D721Med (cell line): ENCODE results near the gene CTNNAL1.
"Not testable (repeated sequence)": the region's sequence is repeated elsewhere in the genome, so short reads cannot be mapped to it uniquely, and the experiment has no call there.

Source experiments
- DNase-seq: peaks from one replicate; pipeline ENCODE4 v3.0.0; 2011; ENCODE audit warnings: low spot score; ENCODE audit not compliant: insufficient read length
- FAIRE-seq: peaks from 2 replicates; lab custom pipeline; 2011; peaks lifted over from hg19 to GRCh38; lab: Jason Lieb, UNC
- TF ChIP-seq, protein P1 (sequence below): IDR thresholded peaks from 2 replicates; pipeline ENCODE4 v1.5.1; 2012; ENCODE audit warnings: mild to moderate bottlenecking, control low read depth; ENCODE audit not compliant: insufficient read depth; ENCODE audit errors: missing control alignments

Gene CTNNAL1

DNA sequence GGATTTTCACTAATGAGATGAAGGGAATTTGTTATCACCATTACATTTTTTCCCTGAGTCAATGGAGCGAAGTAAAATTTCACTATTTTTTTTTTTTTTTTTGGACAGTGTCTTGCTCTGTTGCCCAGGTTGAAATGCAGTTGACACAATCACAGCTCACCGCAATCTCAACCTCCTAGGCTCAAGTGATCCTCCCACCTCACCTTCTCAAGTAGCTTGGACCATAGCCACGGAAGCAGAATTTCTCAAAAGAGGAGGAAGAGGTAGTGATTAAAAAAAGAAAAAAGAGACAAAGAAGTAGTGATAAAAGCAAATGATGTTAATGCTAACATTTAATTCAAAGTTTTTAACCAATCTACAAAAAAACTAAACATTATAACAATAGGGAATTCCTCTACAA lies 109.1 kb downstream of the CTNNAL1 start:
- TF ChIP-seq, protein P1, sequence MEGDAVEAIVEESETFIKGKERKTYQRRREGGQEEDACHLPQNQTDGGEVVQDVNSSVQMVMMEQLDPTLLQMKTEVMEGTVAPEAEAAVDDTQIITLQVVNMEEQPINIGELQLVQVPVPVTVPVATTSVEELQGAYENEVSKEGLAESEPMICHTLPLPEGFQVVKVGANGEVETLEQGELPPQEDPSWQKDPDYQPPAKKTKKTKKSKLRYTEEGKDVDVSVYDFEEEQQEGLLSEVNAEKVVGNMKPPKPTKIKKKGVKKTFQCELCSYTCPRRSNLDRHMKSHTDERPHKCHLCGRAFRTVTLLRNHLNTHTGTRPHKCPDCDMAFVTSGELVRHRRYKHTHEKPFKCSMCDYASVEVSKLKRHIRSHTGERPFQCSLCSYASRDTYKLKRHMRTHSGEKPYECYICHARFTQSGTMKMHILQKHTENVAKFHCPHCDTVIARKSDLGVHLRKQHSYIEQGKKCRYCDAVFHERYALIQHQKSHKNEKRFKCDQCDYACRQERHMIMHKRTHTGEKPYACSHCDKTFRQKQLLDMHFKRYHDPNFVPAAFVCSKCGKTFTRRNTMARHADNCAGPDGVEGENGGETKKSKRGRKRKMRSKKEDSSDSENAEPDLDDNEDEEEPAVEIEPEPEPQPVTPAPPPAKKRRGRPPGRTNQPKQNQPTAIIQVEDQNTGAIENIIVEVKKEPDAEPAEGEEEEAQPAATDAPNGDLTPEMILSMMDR, result no peak
- FAIRE-seq (no peak), DNase-seq (no peak)

DNA sequence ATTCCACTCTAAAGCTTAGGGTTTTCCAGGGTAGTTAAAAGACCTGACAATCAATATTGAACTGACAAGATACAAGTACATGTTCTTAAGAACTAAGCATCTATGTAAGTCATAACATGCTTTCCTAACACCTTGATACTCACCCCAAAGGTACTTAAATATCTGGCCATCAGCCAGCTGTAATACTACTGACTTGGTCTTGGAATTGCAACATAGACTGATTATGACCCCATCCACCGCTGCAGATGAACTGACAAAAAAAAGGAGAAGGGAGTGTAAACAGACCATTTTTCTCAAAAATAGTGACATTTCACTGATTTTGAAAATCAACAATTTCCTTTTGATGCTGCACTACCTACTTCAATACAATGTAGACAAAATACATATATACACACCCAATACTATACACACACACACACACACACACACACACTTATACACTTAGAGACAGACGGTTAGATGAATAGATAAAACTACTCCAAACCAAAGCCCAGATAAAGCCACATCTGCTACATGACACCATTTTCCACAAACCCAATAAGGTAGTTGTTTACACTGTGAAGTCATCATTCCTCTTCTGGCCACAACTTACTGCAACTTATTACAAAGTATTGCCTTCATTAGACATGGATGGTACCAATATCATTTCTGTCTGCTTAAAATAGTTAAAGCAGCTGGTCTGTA lies 109.7 kb downstream of the CTNNAL1 start:
- TF ChIP-seq, protein P1, result no peak
- FAIRE-seq (no peak), DNase-seq (no peak)

DNA sequence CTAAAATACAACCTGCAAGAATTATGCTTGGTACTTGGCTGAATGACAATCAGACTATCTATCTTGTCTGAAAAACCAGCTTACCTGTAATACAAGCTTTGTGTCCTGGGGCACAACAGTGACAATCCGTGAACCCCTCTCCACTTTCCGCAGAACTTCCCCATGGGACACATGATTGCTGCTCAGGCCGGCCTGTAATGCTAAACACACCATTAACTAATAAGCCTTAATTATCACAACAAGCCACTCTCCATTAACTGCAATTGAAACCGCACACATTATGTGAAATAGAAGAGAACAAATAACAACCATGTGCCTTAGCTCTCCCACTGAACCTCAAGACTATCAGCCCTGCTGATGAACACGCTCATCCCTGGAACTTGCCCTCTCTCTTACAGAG lies 113.1 kb downstream of the CTNNAL1 start:
- FAIRE-seq (no peak), DNase-seq (no peak)
- TF ChIP-seq, protein P1, result no peak

DNA sequence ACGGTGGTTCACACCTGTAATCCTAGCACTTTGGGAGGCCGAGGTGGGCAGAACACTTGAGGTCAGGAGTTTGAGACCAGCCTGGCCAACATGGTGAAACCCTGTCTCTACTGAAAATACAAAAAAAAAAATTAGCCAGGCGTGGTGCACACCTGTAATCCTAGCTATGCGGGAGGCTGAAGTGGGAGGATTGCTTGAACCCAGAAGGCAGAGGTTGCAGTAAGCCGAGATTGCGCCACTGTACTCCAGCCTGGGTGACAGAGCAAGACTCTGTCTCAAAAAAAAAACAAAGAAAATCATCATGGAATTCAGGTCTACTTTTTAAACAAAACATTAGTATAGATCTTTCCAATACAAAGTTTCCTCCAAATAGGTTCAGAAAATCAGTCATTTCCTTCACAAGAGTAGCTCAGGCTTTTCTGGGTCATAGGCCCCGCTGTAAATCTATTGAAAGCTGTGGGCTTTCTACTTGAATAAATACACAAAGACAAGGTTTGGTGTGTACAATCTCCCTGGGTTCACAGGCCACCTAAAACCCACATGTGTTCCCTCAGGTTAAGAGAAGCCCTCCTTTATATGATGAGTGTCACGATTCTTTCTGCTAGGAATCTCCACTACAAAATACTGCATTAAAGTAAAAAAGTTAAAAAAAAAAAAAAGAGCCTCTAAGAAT lies 114.1 kb downstream of the CTNNAL1 start:
- not testable (repeated sequence) for DNase-seq, FAIRE-seq

DNA sequence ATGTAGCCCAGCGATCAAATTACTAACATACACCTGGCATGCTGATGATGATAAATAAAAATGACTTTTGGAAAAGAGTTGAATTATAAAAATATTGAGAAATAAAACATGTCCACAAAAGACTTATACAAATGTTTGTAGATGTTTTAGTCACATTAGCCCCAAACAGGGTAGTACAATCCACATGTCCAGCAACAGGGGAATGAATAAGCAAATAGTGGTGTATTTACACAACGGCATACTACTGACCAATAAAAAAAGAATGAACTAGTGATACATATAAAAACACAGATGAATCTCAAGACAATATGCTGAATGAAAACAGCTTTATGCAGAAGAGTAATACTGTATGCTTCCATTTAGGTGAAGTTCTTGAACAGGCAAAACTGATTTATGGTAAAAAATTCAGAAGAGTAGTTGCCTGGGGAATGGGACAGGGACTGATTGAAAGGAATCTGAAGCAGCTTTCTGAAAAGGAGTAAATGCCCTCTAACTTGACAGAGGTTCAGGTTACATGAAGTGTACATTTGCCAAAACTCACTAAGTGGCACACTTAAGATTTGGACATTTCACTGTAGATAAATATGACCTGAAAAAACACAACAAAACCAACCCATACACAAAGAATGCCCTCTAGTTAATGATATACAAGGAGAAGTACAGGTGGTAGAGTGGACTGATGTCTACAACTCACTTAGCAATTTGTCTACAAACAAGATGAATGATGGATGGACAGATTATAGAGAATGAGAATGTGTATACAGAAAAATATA lies 115.8 kb downstream of the CTNNAL1 start:
- TF ChIP-seq, protein P1, result no peak
- no peak for DNase-seq
- FAIRE-seq, result no peak

DNA sequence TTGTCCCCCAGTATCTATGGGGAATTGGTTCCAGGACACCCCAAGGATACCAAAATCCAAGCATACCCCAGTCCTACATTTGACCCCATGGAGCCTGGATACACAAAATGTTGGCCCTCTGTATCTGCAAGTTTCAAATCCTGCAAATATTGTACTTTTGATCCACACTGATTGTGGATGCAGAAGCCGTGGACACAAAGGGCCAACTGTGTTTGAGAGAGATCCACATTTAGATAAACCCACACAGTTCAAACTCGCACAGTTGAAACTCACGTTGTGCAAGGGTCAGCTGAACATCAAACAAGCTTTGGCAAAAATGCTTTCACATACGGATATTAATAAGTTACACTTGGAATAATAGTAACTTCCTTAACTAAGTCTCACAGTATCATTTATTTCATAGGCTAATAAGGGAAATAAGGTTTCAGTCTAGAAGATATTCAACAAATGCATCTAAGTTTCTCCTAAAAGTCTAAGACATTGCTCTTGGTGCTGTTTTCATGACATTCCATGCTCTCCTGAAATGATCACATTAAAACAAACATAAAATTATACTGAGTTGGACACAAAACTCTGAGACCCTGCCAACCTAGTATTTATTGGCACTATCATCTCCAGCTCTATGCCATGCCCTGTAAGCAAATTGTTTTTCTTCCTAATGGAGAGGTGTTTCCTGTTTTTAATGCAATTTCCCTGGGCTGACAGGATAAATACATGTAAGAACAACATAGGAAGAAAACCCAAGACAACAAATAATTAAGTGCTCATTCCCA lies 118.9 kb downstream of the CTNNAL1 start:
- no peak for FAIRE-seq

More for the DNA sequence above, 118.9 kb downstream of the CTNNAL1 start:
- no peak for DNase-seq
- TF ChIP-seq, protein P1, result no peak
